ENCODE results near the gene UTS2R.
"Not testable (repeated sequence)": the region's sequence is repeated elsewhere in the genome, so short reads cannot be mapped to it uniquely, and the experiment has no call there.

UTS2R gene

DNA sequence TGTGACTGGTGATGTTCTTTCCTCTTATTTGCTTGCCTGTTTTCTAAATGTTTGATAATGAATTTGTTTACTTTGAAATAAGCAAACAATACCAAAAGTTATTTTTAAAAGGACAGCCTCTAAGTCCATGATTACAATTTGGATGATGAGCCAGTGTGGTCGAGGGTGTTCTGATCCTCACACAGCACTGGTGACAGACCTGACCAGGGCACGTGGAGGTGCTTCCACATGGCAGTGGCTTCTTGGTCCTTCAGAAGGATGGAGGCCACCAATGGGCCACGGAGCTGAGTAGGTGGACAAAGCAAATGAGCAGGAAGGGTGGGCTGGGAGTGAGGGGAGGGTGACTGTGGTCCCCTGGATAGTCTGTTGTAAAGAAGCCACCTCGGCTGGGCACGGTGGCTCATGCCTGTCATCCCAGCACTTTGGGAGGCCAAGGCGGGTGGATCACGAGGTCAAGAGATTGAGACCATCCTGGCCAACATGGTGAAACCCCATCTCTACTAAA lies 16.7 kb upstream of the UTS2R start:
- no peak for DNase-seq (ENCODE audit: low read depth in 2 of 2)

DNA sequence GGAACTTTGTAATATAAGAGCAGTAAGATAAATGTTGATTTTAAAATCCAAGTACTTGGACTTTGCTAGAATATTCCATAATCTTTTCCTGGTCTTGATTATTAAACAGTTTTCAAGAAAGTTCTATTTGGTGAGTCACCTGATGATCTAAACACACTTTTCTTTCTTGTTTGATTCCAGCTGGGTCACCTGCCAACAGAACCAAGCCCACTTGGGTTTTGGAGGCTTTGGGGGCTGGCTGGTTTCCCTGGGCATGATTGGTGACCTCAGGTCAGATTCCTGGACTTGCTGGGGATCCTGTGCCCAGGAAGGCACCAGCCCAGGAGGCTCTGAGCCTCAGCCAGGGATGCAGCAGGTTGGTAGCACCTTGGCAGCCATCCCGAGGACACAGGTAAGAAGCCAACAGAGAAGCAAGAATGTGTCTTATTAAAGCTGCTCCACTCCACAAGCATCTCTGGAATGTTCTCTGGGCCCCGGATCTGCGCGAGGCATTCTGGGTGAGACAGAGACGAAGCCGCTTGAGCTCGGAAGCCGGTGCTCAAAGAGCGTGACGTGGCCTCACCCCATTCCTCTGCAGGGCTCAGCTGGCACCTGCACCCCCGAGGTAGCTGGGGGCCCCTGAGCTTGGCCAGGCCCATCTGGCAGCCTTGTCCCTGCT lies 15.7 kb upstream of the UTS2R start:
- no peak for DNase-seq (ENCODE audit: low read depth in 2 of 2)

DNA sequence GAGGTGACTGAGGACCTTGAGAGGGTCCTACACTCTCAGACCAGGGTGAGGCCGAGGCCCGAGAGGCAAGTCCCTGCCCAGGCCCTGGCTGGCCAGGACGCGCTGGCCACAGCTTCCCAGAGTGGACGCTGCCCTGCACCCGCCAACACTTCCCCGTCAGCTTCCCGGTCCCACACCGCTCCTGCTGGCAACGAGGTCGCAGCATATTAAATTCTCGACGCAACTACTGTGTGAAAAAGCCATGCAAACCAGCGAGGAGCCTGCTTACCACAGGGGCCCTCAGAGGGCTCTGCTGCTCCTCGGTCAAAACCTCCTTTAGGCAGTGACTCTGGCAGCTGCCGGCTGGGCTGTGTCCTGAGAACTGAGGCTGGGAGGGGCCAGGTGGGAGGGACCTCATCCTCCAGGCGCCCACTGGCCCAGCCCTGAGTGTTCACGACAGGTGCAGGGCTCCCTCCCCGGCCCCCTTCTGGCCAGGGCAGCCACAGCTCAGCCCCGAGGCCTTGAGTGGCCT lies 14.7 kb upstream of the UTS2R start:
- DNase-seq (ENCODE audit: low read depth in 2 of 2): no peak

DNA sequence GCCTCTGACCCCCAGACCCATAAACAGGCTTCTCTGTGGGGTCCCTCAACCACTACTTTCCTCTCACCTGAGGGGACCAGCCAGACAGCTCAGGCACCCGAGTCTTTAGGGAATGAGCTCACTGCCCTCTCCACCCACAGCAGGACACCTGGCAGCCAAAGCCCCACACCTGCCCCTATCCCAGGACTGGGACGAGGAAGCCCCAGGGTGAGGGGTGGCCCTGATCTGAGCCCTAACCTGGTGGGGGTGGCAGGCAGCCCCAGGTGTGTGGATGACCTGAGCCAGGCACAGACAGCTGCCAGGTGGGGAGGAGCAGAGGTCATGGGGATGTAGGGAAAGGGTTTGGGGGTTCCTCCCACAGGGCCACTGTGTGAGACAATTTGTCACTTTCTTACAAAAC lies 14.2 kb upstream of the UTS2R start:
- no peak for DNase-seq (ENCODE audit: low read depth in 2 of 2)

DNA sequence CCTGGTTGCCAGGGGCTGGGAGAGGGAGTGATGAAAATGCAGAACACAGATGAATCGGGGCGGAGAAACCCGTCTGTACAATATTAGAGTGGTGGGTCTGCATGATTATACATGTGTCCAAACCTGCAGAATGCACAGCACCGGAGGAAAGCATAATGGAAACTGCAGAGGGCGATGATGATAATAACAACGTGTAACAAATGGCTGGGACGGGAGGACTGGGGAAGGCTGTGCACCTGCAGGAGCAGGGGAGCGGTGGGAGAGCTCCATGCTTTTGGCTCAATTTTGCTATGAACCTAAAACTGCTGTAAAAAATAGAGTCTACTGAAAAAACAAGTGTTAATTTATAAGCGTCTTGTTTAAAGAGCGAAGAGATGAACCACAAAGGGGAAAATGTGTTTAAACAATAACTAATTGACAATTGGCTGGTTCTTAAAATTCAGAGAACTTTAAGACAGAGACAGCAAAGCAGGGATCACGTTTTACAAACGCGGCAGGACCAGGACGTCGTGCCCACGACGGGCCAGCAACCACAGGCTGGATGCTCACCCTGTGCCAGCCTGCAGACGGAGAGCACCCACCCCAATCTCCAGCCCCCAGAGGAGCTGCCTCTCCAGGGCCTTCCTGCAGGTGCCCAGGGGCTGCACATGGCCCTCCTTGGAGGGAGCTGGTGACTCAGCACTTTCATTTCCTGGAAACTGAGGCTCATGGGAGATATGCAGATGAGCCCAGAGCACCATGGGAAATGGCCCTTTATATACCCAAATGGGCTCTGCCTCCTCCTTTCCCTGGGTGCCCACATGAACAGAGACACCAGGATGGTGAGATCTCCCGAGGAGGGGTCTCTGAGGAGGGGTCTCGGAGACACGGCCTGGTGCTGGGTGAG lies 12.9 kb upstream of the UTS2R start, which contains the start of gene TEX19:
Gene TEX19 (plus strand): TSS at position 783 of the 886 bp plus-strand sequence. CDS start 2,904 bp downstream, outside the sequence.
- no peak for DNase-seq (ENCODE audit: low read depth in 2 of 2)

DNA sequence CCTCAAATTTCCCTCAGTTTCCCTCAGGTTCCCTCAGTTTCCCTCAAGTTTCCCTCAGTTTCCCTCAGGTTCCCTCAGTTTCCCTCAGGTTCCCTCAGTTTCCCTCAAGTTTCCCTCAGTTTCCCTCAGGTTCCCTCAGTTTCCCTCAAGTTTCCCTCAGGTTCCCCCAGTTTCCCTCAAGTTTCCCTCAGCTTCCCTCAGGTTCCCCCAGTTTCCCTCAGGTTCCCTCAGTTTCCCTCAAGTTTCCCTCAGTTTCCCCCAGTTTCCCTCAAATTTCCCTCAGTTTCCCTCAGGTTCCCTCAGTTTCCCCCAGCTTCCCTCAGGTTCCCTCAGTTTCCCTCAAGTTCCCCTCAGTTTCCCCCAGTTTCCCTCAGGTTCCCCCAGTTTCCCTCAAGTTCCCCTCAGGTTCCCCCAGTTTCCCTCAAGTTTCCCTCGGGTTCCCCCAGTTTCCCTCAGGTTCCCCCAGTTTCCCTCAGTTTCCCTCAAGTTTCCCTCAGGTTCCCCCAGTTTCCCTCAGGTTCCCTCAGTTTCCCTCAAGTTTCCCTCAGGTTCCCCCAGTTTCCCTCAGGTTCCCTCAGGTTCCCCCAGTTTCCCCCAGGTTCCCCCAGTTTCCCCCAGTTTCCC lies 12.0 kb upstream of the UTS2R start:
- not testable (repeated sequence) for DNase-seq (ENCODE audit: low read depth in 2 of 2)

DNA sequence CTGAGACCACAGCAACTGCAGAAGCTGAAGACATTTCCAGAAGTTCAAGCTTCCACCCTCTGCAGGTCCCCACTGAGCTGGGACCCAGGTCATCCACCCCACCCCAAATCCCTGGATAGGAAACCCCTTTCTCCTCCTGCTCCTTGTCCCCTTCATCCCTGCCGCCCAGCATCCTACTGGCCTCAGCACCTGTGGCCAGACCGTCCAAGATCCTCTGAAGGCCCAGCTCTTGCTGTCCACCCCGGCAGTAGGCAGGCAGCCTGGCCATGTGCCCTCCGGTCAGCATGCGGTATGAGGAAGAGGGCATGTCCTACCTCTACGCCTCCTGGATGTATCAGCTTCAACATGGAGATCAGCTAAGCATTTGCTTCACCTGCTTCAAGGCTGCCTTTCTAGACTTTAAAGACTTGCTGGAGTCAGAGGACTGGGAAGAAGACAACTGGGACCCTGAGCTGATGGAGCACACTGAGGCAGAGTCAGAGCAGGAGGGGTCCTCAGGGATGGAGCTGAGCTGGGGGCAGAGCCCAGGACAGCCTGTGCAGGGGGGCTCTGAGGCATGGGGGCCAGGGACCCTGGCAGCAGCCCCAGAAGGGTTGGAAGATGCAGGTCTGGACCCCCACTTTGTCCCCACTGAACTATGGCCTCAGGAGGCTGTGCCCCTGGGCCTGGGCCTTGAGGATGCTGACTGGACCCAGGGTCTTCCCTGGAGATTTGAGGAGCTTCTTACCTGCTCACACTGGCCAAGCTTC lies 9.5 kb upstream of the UTS2R start:
- DNase-seq (ENCODE audit: low read depth in 2 of 2): no peak

DNA sequence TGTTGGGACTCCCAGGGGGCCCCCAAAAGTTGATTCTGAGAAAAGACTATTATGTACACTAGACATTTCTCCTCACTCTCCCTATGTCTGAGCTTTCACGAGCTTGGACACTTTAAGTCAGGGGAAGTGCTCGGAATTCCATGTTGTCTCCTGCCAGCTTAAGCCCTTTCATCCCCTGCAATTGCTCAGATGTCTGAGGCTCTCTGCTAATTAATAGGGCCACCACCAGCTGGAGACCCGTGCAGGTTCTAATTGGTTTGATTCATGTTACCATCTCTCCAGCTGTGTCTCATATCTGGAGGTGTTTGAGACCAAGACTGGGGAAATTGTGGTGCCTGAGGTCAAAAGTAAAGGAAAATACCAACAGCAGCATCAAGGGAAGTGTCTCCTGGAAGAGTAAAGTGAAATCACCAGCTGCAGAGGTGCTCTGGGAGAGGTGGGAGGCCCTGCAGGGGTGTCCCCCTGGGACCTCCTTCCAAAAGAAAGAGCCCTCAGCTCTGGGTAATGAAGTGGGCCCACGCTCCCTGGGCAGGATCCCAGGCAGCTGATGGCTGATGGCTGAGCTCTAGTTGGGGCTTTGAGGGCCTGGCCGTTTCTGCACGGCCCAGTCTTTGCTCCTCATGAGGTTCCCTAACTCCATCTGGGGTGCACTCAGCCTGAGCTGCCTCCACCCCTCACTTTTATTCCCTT lies 5.8 kb upstream of the UTS2R start:
- DNase-seq (ENCODE audit: low read depth in 2 of 2): no peak

DNA sequence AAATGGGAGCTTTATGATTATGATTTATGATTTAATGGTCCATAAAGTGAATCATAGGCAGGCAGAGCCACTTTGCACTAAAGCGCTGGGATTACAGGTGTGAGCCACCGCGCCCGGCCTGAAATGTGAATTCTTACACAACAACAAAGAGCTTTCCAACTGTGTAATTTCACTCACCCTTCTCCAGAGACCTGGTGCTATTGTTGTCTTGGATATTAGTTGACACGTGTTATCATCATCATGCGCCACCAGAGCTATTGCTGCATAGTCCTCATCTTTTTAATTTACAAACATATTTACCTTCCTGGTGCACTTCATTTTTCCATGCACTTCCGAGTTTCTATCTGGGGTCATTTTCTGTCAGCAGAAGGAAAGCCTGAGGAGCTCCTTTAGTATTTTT lies 4.8 kb upstream of the UTS2R start:
- DNase-seq (ENCODE audit: low read depth in 2 of 2): no peak

DNA sequence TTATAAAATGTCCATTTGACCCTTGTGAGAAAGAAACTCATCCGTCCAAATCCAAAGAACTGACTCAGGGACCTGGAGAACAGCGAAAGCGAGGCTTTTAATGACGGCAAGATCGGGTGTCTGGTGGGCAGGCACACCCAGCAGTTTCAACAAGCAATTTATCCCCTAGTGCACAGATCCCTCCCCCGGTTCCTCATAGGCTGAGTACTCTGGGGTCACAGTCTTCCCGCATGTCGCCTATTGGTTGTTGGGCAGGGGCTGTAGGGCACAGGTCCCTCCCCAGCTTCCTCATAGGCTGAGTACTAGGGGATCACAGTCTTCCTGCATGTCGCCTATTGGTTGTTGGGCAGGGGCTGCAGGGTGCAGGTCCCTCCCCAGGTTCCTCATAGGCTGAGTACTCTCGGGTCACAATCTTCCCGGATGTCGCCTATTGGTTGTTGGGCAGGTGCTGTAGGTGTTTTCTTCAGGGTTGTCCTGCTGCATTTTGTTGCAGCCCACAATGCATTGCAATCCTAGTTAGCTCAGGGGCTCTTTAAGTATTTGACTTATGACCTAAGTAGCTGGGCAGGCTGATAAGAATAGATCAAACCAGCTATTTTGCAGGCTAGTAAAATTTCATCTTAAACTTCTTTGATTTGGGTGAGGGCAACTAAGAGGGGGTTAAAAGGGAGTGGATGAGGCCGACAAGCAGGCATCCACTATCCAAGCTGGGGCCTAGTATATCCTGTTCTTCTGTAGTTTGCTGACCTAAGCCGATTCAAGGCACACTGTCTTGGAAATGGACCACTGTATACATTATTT lies 3.6 kb upstream of the UTS2R start:
- DNase-seq (ENCODE audit: low read depth in 2 of 2): no peak

DNA sequence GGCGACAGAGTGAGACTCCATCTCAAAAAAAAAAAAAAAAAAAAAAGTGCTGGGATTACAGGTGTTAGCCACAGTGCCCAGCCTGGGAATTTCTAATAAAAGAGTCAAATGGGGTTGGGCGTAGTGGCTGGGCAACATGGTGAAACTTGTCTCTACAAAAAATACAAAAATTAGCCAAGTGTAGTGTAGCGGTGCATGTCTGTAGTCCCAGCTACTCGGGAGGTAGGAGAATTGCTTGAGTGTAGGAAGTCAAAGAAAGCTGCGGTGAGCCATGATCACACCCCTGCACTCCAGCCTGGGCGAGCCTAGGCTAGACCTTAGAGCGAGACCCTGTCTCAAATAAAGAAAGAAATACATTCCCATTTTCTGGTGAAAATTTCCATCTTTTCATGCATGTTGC lies 2.4 kb upstream of the UTS2R start:
- no peak for DNase-seq (ENCODE audit: low read depth in 2 of 2)

DNA sequence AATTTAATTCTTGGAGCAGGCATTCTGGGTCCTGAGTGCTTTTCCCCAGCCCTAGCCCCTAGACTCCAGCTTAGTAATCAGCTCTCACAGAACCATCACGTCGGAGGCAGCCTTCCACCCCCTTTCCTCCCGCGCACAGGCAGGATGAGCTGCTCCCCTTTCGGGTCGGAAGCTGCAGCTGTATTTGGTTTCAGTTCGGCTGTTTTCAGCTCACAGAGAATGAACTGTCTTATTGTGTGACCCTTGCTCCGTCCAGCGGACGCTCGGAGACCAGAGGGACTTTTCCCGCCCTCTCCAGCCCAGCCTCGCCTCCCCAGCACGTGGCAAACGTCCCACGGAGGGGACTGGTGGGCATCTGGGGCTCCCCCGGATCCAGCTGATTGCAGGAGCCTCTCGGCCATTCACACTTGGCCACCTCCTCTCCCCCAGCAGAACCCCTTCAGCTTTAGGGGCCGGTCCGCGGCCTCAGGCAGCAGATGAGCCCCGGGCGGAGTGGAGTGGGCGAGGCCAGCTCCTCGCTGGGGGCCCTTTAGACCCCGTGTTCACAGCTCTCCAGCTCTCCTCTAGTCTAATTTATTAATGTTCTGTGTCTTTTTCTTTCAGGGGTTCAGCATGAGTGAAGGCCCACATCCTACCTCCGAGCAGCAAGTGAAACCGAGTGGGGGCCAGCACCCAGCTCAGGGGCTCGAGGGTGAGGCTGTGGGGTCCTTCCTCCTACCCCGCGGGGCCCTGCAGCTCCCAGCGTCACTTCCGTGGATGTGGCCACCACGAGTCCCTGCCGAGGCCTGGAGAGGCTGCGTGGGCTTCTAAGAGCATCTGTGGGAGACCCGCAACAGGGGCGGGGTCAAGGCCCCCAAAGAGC lies 863 bp upstream of the UTS2R start:
- DNase-seq (ENCODE audit: low read depth in 2 of 2): no peak

DNA sequence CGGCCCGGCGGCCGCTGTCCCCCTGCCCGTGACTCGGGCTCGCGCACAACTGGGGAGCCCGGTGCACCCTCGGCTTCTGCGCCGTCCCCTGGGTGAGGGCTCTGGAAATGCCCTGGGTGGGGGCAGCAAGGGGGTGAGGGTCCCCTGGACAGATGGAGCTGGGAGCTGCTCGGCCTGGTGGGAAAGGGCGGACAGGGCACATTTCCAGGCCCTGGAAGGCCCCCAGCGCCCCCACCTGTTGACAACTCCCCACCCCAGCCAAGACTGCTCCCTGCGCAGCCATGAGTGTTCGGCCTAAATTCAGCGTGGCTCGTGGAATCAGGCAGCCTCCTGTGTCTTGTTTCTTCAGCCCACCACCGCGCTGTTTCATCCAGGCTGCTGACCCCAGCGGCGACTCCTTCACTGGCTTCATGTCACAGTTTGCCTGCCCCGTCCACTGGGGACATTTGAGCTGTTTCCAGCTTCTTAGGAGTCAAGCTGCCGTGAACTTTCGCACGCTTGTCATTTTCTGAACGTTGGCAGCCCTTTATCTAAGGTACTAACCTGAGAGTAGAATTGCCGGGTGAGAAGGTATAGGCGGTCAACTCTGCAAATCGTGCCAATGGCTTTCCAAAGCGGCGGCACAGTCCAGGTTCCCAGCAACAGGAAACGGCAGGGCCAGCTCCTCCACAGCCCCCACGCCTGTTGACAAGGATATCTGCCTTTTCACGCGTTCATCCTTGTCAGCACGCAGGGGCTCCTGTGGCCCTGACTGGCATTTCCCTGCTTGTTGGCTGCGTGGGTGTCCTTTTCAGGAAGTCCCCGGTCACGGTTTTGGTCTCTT lies 895 bp downstream of the UTS2R start:
- no peak for DNase-seq (ENCODE audit: low read depth in 2 of 2)

DNA sequence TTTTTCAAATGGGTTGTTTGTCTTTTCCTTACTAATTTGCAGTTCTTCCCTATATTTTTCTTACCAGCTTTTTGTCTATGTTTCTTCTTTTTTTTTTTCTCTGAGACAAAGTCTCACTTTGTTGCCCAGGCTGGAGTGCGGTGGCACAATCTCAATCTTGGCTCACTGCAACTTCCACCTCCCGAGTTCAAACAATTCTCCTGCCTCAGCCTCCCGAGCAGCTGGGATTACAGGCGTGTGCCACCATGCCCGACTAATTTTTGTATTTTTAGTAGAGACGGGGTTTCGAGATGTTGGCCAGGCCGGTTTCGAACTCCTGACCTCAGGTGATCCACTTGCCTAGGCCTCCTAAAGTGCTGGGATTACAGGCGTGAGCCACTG lies 1.5 kb downstream of the UTS2R start:
- DNase-seq (ENCODE audit: low read depth in 2 of 2): not testable (repeated sequence)

DNA sequence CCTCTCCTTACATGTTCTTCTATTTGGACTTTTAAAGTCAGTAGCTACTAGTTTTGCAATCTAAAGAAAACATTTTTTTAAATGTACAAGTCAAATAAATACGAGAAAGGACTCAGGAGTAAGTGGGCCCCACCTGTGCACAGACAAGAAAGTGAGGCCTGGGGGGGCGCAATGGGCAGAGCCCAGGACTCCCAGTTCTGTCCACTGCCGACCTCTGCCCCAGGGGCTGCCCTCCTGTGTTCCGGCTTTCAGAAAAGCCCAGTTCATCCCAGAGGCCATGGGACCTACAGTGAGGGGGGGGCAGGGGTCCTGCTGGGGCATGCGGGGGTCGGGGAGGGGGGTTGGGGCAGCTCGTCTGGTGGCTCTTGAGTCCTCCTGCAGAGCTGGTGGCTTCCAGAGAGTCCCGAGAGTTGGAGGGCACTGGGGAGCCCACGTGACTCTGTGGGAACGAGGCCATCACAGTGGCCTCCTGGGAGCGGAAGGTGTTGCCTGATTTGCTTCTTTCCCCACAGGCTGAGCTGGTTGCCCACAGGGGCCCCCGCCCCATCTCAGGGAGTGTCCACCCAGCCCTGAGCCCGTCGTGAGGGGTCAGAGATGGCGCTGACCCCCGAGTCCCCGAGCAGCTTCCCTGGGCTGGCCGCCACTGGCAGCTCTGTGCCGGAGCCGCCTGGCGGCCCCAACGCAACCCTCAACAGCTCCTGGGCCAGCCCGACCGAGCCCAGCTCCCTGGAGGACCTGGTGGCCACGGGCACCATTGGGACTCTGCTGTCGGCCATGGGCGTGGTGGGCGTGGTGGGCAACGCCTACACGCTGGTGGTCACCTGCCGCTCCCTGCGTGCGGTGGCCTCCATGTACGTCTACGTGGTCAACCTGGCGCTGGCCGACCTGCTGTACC lies 2.4 kb downstream of the UTS2R start:
- no peak for DNase-seq (ENCODE audit: low read depth in 2 of 2)

DNA sequence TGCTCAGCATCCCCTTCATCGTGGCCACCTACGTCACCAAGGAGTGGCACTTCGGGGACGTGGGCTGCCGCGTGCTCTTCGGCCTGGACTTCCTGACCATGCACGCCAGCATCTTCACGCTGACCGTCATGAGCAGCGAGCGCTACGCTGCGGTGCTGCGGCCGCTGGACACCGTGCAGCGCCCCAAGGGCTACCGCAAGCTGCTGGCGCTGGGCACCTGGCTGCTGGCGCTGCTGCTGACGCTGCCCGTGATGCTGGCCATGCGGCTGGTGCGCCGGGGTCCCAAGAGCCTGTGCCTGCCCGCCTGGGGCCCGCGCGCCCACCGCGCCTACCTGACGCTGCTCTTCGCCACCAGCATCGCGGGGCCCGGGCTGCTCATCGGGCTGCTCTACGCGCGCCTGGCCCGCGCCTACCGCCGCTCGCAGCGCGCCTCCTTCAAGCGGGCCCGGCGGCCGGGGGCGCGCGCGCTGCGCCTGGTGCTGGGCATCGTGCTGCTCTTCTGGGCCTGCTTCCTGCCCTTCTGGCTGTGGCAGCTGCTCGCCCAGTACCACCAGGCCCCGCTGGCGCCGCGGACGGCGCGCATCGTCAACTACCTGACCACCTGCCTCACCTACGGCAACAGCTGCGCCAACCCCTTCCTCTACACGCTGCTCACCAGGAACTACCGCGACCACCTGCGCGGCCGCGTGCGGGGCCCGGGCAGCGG lies 3.2 kb downstream of the UTS2R start:
- DNase-seq (ENCODE audit: low read depth in 2 of 2): no peak
